ENCODE measurements around the gene TTYH1.

Gene TTYH1

GRCh38 chr19:54428323-54429175 lies 13.3 kb downstream of the TTYH1 start:
- peak; percentile 15 for DNase-seq (ENCODE audit: insufficient read length)
- no peak for FAIRE-seq
- no peak for TF ChIP-seq TAF1 (IDR thresholded peaks at IDR 0.05; ENCODE audit: borderline replicate concordance, low read depth, low read length)
- TF ChIP-seq POLR2AphosphoS5 (IDR thresholded peaks at IDR 0.05; ENCODE audit: low read depth, low read length), result no peak
- no peak for TF ChIP-seq POLR2A (IDR thresholded peaks at IDR 0.05; ENCODE audit: low read depth, low read length)

GRCh38 chr19:54429176-54429495 lies 13.9 kb downstream of the TTYH1 start:
- FAIRE-seq (no peak), DNase-seq (ENCODE audit: insufficient read length) (no peak)

GRCh38 chr19:54429545-54430227 lies 14.4 kb downstream of the TTYH1 start:
- FAIRE-seq, result no peak

More at GRCh38 chr19:54429176-54429495, 13.9 kb downstream of the TTYH1 start:
- TF ChIP-seq POLR2AphosphoS5 (IDR thresholded peaks at IDR 0.05; ENCODE audit: low read depth, low read length) (no peak), TAF1 (IDR thresholded peaks at IDR 0.05; ENCODE audit: borderline replicate concordance, low read depth, low read length) (no peak), POLR2A (IDR thresholded peaks at IDR 0.05; ENCODE audit: low read depth, low read length) (no peak)

GRCh38 chr19:54430306-54431254 lies 15.3 kb downstream of the TTYH1 start:
- no peak for FAIRE-seq
- no peak for TF ChIP-seq TAF1 (IDR thresholded peaks at IDR 0.05; ENCODE audit: borderline replicate concordance, low read depth, low read length)
- no peak for TF ChIP-seq POLR2AphosphoS5 (IDR thresholded peaks at IDR 0.05; ENCODE audit: low read depth, low read length)
- no peak for TF ChIP-seq POLR2A (IDR thresholded peaks at IDR 0.05; ENCODE audit: low read depth, low read length)
- DNase-seq (ENCODE audit: insufficient read length), result peak; percentile 56

More at GRCh38 chr19:54429545-54430227, 14.4 kb downstream of the TTYH1 start:
- DNase-seq (ENCODE audit: insufficient read length), result peak; percentile 33
- no peak for TF ChIP-seq TAF1 (IDR thresholded peaks at IDR 0.05; ENCODE audit: borderline replicate concordance, low read depth, low read length)
- no peak for TF ChIP-seq POLR2A (IDR thresholded peaks at IDR 0.05; ENCODE audit: low read depth, low read length)
- TF ChIP-seq POLR2AphosphoS5 (IDR thresholded peaks at IDR 0.05; ENCODE audit: low read depth, low read length), result no peak

- FAIRE-seq (no peak), DNase-seq (ENCODE audit: insufficient read length) (no peak)
- TF ChIP-seq TAF1 (IDR thresholded peaks at IDR 0.05; ENCODE audit: borderline replicate concordance, low read depth, low read length) (no peak), POLR2AphosphoS5 (IDR thresholded peaks at IDR 0.05; ENCODE audit: low read depth, low read length) (no peak), POLR2A (IDR thresholded peaks at IDR 0.05; ENCODE audit: low read depth, low read length) (no peak)
These were observed 16.1 kb downstream of the TTYH1 start for GRCh38 chr19:54431255-54431838.

- FAIRE-seq (no peak), DNase-seq (ENCODE audit: insufficient read length) (no peak)
- TF ChIP-seq POLR2A (IDR thresholded peaks at IDR 0.05; ENCODE audit: low read depth, low read length) (no peak), POLR2AphosphoS5 (IDR thresholded peaks at IDR 0.05; ENCODE audit: low read depth, low read length) (no peak), TAF1 (IDR thresholded peaks at IDR 0.05; ENCODE audit: borderline replicate concordance, low read depth, low read length) (no peak)
These were observed 17.0 kb downstream of the TTYH1 start for GRCh38 chr19:54432144-54432738.

- TF ChIP-seq POLR2AphosphoS5 (IDR thresholded peaks at IDR 0.05; ENCODE audit: low read depth, low read length) (no peak), POLR2A (IDR thresholded peaks at IDR 0.05; ENCODE audit: low read depth, low read length) (no peak), TAF1 (IDR thresholded peaks at IDR 0.05; ENCODE audit: borderline replicate concordance, low read depth, low read length) (no peak)
- no peak for FAIRE-seq
These were observed 18.4 kb downstream of the TTYH1 start for GRCh38 chr19:54433697-54434096.

GRCh38 chr19:54434112-54434872 lies 19.0 kb downstream of the TTYH1 start:
- no peak for FAIRE-seq
- no peak for DNase-seq (ENCODE audit: insufficient read length)
- TF ChIP-seq POLR2A (IDR thresholded peaks at IDR 0.05; ENCODE audit: low read depth, low read length), result no peak
- no peak for TF ChIP-seq TAF1 (IDR thresholded peaks at IDR 0.05; ENCODE audit: borderline replicate concordance, low read depth, low read length)
- TF ChIP-seq POLR2AphosphoS5 (IDR thresholded peaks at IDR 0.05; ENCODE audit: low read depth, low read length), result no peak

More at GRCh38 chr19:54433697-54434096, 18.4 kb downstream of the TTYH1 start:
- no peak for DNase-seq (ENCODE audit: insufficient read length)

GRCh38 chr19:54434873-54435214 lies 19.6 kb downstream of the TTYH1 start:
- FAIRE-seq (no peak), DNase-seq (ENCODE audit: insufficient read length) (no peak)
- TF ChIP-seq TAF1 (IDR thresholded peaks at IDR 0.05; ENCODE audit: borderline replicate concordance, low read depth, low read length) (no peak), POLR2AphosphoS5 (IDR thresholded peaks at IDR 0.05; ENCODE audit: low read depth, low read length) (no peak), POLR2A (IDR thresholded peaks at IDR 0.05; ENCODE audit: low read depth, low read length) (no peak)

GRCh38 chr19:54435551-54436016 lies 20.3 kb downstream of the TTYH1 start:
- no peak for DNase-seq (ENCODE audit: insufficient read length)
- no peak for FAIRE-seq
- TF ChIP-seq POLR2A (IDR thresholded peaks at IDR 0.05; ENCODE audit: low read depth, low read length) (no peak), POLR2AphosphoS5 (IDR thresholded peaks at IDR 0.05; ENCODE audit: low read depth, low read length) (no peak), TAF1 (IDR thresholded peaks at IDR 0.05; ENCODE audit: borderline replicate concordance, low read depth, low read length) (no peak)
